Trophoblast cell (in vitro differentiated cells and primary cell): ENCODE results near the gene ABHD4.
A peak's percentile ranks its signal among the peaks of the same experiment; 100 is the strongest.

Source experiments
- DNase-seq, 2 donors: peaks; one replicate each; pipeline ENCODE4 v3.0.0-alpha.2; 2016
- H2AFZ ChIP-seq: 2 replicates; pipeline ENCODE4 v1.6.1; 2013; ENCODE audit warnings: low read length, moderate library complexity, mild to moderate bottlenecking; ENCODE audit not compliant: insufficient read depth, poor library complexity
- H2AK5ac ChIP-seq: 2 replicates; pipeline ENCODE4 v1.6.1; 2013; ENCODE audit warnings: mild to moderate bottlenecking, low read length
- H2BK120ac ChIP-seq: 2 replicates; pipeline ENCODE4 v1.6.1; 2013; ENCODE audit warnings: low read length, mild to moderate bottlenecking, moderate library complexity; ENCODE audit not compliant: insufficient read depth, poor library complexity
- H2BK12ac ChIP-seq: 2 replicates; pipeline ENCODE4 v1.6.1; 2013; ENCODE audit warnings: mild to moderate bottlenecking, low read length, moderate library complexity
- H2BK5ac ChIP-seq: 2 replicates; pipeline ENCODE4 v1.6.1; 2013; ENCODE audit warnings: low read length, low read depth, moderate library complexity, mild to moderate bottlenecking; ENCODE audit not compliant: poor library complexity
- H3K14ac ChIP-seq: 2 replicates; pipeline ENCODE4 v1.6.1; 2013; ENCODE audit warnings: mild to moderate bottlenecking, low read length
- H3K18ac ChIP-seq: 2 replicates; pipeline ENCODE4 v1.6.1; 2013; ENCODE audit warnings: mild to moderate bottlenecking, low read length
- H3K23ac ChIP-seq: 2 replicates; pipeline ENCODE4 v1.6.1; 2013; ENCODE audit warnings: low read length
- H3K27ac ChIP-seq: 2 replicates; pipeline ENCODE4 v1.5.1; 2013; ENCODE audit warnings: low read depth, mild to moderate bottlenecking, inconsistent platforms, low read length, moderate library complexity
- H3K27me3 ChIP-seq: 2 replicates; pipeline ENCODE4 v1.6.1; 2013; ENCODE audit warnings: inconsistent platforms, mild to moderate bottlenecking, low read length, moderate library complexity; ENCODE audit not compliant: insufficient read depth
- H3K36me3 ChIP-seq, 2 experiments: 1 replicate in 1 of 2; 2 replicates in 1 of 2; pipeline ENCODE4 v1.6.1; 2013; ENCODE audit warnings: low read length in 2 of 2, mild to moderate bottlenecking in 2 of 2, moderate library complexity in 1 of 2; ENCODE audit not compliant: insufficient read depth in 2 of 2, control insufficient read depth in 1 of 2
- H3K4ac ChIP-seq: 2 replicates; pipeline ENCODE4 v1.6.1; 2013; ENCODE audit warnings: low read depth, mild to moderate bottlenecking, low read length, moderate library complexity
- H3K4me1 ChIP-seq, 2 experiments: 1 replicate in 1 of 2; 2 replicates in 1 of 2; pipeline ENCODE4 v1.6.1; 2013; ENCODE audit warnings: low read length in 2 of 2, mild to moderate bottlenecking in 2 of 2, moderate library complexity in 1 of 2; ENCODE audit not compliant: insufficient read depth in 2 of 2, control insufficient read depth in 1 of 2
- H3K4me2 ChIP-seq: 2 replicates; pipeline ENCODE4 v1.6.1; 2013; ENCODE audit warnings: inconsistent platforms, mild to moderate bottlenecking, low read length, moderate library complexity
- H3K4me3 ChIP-seq: 2 replicates; pipeline ENCODE4 v1.5.1; 2013; ENCODE audit warnings: mild to moderate bottlenecking, low read depth, low read length, inconsistent platforms
- H3K79me1 ChIP-seq: one replicate; pipeline ENCODE4 v1.6.1; 2013; ENCODE audit warnings: low read length
- H3K79me2 ChIP-seq: 2 replicates; pipeline ENCODE4 v1.6.1; 2013; ENCODE audit warnings: low read length, mild to moderate bottlenecking; ENCODE audit not compliant: control insufficient read depth, insufficient read depth, poor library complexity
- H3K9ac ChIP-seq: 2 replicates; pipeline ENCODE4 v1.6.1; 2013; ENCODE audit warnings: mild to moderate bottlenecking, low read length
- H3K9me3 ChIP-seq: 2 replicates; pipeline ENCODE4 v1.6.1; 2013; ENCODE audit warnings: low read depth, mild to moderate bottlenecking, control low read depth, inconsistent platforms, low read length; ENCODE audit not compliant: insufficient read depth
- H4K12ac ChIP-seq: 2 replicates; pipeline ENCODE4 v1.6.1; 2013; ENCODE audit warnings: low read depth, mild to moderate bottlenecking, low read length, moderate library complexity
- H4K8ac ChIP-seq: 2 replicates; pipeline ENCODE4 v1.6.1; 2013; ENCODE audit warnings: low read depth, mild to moderate bottlenecking, low read length, moderate library complexity
- H4K91ac ChIP-seq: one replicate; pipeline ENCODE4 v1.6.1; 2013; ENCODE audit warnings: low read depth, mild to moderate bottlenecking, low read length, moderate library complexity
- WGBS: extraction: QIAGEN DNeasy Blood & Tissue Kit; methylation state at CpG from one replicate; pipeline ENCODE4 v1.1.7; 2013; ENCODE audit warnings: missing lambda C conversion rate; ENCODE audit not compliant: insufficient read length, insufficient coverage; ENCODE audit errors: extremely low coverage; 5-methylcytosine and 5-hydroxymethylcytosine counted together

ABHD4 gene

GRCh38 chr14:22561366-22561660 lies 36.8 kb upstream of the ABHD4 start:
- H2AFZ ChIP-seq, result no peak overlapping the region
- no peak overlapping the region for H3K4ac ChIP-seq
- no peak overlapping the region for H4K91ac ChIP-seq
- no peak overlapping the region for H3K27ac ChIP-seq
- H2BK5ac ChIP-seq, result no peak overlapping the region
- no peak overlapping the region for H3K23ac ChIP-seq
- no peak overlapping the region for H3K4me2 ChIP-seq
- H3K4me3 ChIP-seq, result no peak overlapping the region
- H3K9ac ChIP-seq, result no peak overlapping the region
- no peak for DNase-seq
- no peak overlapping the region for H4K12ac ChIP-seq
- H2BK12ac ChIP-seq, result no peak overlapping the region
- no peak overlapping the region for H3K18ac ChIP-seq
- H3K79me1 ChIP-seq, result peaks cover 1% of the 10 kb centered on the region
- no peak overlapping the region for H4K8ac ChIP-seq
- no peak overlapping the region for H2BK120ac ChIP-seq
- no peaks in the 10 kb centered on the region for H3K27me3 ChIP-seq
- H3K14ac ChIP-seq, result no peak overlapping the region
- WGBS, result no CpG with 5 or more reads among the region's 3 CpGs
- peaks cover 6 to 12% of the 10 kb centered on the region in 2 experiments for H3K36me3 ChIP-seq
- H3K79me2 ChIP-seq, result no peaks in the 10 kb centered on the region
- H3K4me1 ChIP-seq, result peaks cover 4 to 5% of the 10 kb centered on the region in 2 experiments
- no peaks in the 10 kb centered on the region for H3K9me3 ChIP-seq
- no peak overlapping the region for H2AK5ac ChIP-seq

GRCh38 chr14:22561661-22562579 lies 36.2 kb upstream of the ABHD4 start:
- no peak overlapping the region for H3K23ac ChIP-seq
- peaks cover 1% of the 10 kb centered on the region for H3K79me1 ChIP-seq
- no peaks in the 10 kb centered on the region for H3K9me3 ChIP-seq
- H3K4me1 ChIP-seq, result peaks cover 4 to 5% of the 10 kb centered on the region in 2 experiments
- H2BK5ac ChIP-seq, result no peak overlapping the region
- no peak overlapping the region for H4K12ac ChIP-seq
- H3K18ac ChIP-seq, result no peak overlapping the region
- H3K79me2 ChIP-seq, result no peaks in the 10 kb centered on the region
- no peak overlapping the region for H4K8ac ChIP-seq
- no peak overlapping the region for H2AFZ ChIP-seq
- peaks cover 8 to 12% of the 10 kb centered on the region in 2 experiments for H3K36me3 ChIP-seq
- no peak overlapping the region for H3K4me2 ChIP-seq
- H3K4me3 ChIP-seq, result no peak overlapping the region
- no peak overlapping the region for H4K91ac ChIP-seq
- no peak for DNase-seq
- no peak overlapping the region for H3K14ac ChIP-seq
- H3K9ac ChIP-seq, result no peak overlapping the region
- H2AK5ac ChIP-seq, result no peak overlapping the region
- WGBS, result no CpG with 5 or more reads among the region's 11 CpGs
- no peak overlapping the region for H2BK12ac ChIP-seq
- H3K4ac ChIP-seq, result no peak overlapping the region
- no peaks in the 10 kb centered on the region for H3K27me3 ChIP-seq
- H3K27ac ChIP-seq, result no peak overlapping the region
- H2BK120ac ChIP-seq, result no peak overlapping the region

- no peak overlapping the region for H2BK12ac ChIP-seq
- H4K91ac ChIP-seq, result no peak overlapping the region
- no peak overlapping the region for H3K23ac ChIP-seq
- H2BK5ac ChIP-seq, result no peak overlapping the region
- no peak overlapping the region for H3K14ac ChIP-seq
- WGBS, result no CpG with 5 or more reads among the region's 5 CpGs
- H3K79me1 ChIP-seq, result no peaks in the 10 kb centered on the region
- no peak overlapping the region for H2BK120ac ChIP-seq
- H3K4ac ChIP-seq, result no peak overlapping the region
- no peaks in the 10 kb centered on the region for H3K9me3 ChIP-seq
- no peak overlapping the region for H4K12ac ChIP-seq
- peaks cover 3 to 4% of the 10 kb centered on the region in 2 experiments for H3K4me1 ChIP-seq
- no peak overlapping the region for H2AK5ac ChIP-seq
- H3K18ac ChIP-seq, result no peak overlapping the region
- no peak overlapping the region for H3K27ac ChIP-seq
- H3K9ac ChIP-seq, result no peak overlapping the region
- peaks cover 11 to 17% of the 10 kb centered on the region in 2 experiments for H3K36me3 ChIP-seq
- no peak overlapping the region for H2AFZ ChIP-seq
- DNase-seq, result peak; percentile 36 to 79
- no peaks in the 10 kb centered on the region for H3K79me2 ChIP-seq
- H4K8ac ChIP-seq, result no peak overlapping the region
- H3K4me2 ChIP-seq, result no peak overlapping the region
- no peaks in the 10 kb centered on the region for H3K27me3 ChIP-seq
- no peak overlapping the region for H3K4me3 ChIP-seq
Measured at GRCh38 chr14:22563987-22564386, 34.1 kb upstream of the ABHD4 start.

GRCh38 chr14:22564463-22564862 lies 33.6 kb upstream of the ABHD4 start:
- no peak overlapping the region for H2BK12ac ChIP-seq
- H4K12ac ChIP-seq, result no peak overlapping the region
- no peak overlapping the region for H3K27ac ChIP-seq
- H3K9me3 ChIP-seq, result no peaks in the 10 kb centered on the region
- peaks cover 3 to 4% of the 10 kb centered on the region in 2 experiments for H3K4me1 ChIP-seq
- no peak overlapping the region for H4K8ac ChIP-seq
- no CpG with 5 or more reads among the region's 1 CpG for WGBS
- H3K4ac ChIP-seq, result no peak overlapping the region
- H3K36me3 ChIP-seq, result peaks cover 13 to 21% of the 10 kb centered on the region in 2 experiments
- no peak overlapping the region for H4K91ac ChIP-seq
- H3K27me3 ChIP-seq, result no peaks in the 10 kb centered on the region
- no peak overlapping the region for H3K9ac ChIP-seq
- H2BK5ac ChIP-seq, result no peak overlapping the region
- no peak overlapping the region for H2AFZ ChIP-seq
- no peak overlapping the region for H3K23ac ChIP-seq
- no peaks in the 10 kb centered on the region for H3K79me1 ChIP-seq
- no peak overlapping the region for H3K14ac ChIP-seq
- no peak overlapping the region for H3K4me2 ChIP-seq
- H3K4me3 ChIP-seq, result no peak overlapping the region
- DNase-seq, result no peak
- H3K18ac ChIP-seq, result no peak overlapping the region
- no peak overlapping the region for H2BK120ac ChIP-seq
- no peak overlapping the region for H2AK5ac ChIP-seq
- H3K79me2 ChIP-seq, result no peaks in the 10 kb centered on the region
